Natural killer cell (primary cell): Measurements from ENCODE around the gene MYH16. TPM values are rescaled to one million over a fixed set of nuclear protein-coding genes. Genes with fewer than 3 reads are reported as not detected.

Experiments used
- ATAC-seq, 3 donors: fragments of 150-1000 bp in 2 of 3; fragments of 200-7000 bp in 1 of 3; cut with Tn5 transposase; 1 replicate in 1 of 3; 2 replicates in 2 of 3; pipeline ENCODE4 v1.10.0; 2021; ENCODE audit warnings: mild to moderate bottlenecking in 2 of 3, moderate library complexity in 2 of 3
- DNase-seq, 2 donors: peaks; one replicate each; pipeline versions ENCODE4 v3.0.0 to v3.0.0-alpha.2; 2013 to 2021; ENCODE audit warnings: mixed read lengths in 1 of 2
- H3K27ac ChIP-seq: one replicate; pipeline ENCODE4 v1.5.1; 2013; ENCODE audit warnings: mild to moderate bottlenecking, low read length
- H3K27me3 ChIP-seq: one replicate; pipeline ENCODE4 v1.6.1; 2013; ENCODE audit warnings: low read length; ENCODE audit not compliant: control insufficient read depth, insufficient read depth
- H3K36me3 ChIP-seq: one replicate; pipeline ENCODE4 v1.6.1; 2013; ENCODE audit warnings: low read length; ENCODE audit not compliant: control insufficient read depth, insufficient read depth
- H3K4me1 ChIP-seq: one replicate; pipeline ENCODE4 v1.6.1; 2013; ENCODE audit warnings: low read length; ENCODE audit not compliant: control insufficient read depth, insufficient read depth
- H3K4me3 ChIP-seq: one replicate; pipeline ENCODE4 v1.5.1; 2013; ENCODE audit warnings: low read length
- H3K9me3 ChIP-seq: one replicate; pipeline ENCODE4 v1.6.1; 2013; ENCODE audit warnings: low read length; ENCODE audit not compliant: control insufficient read depth, insufficient read depth
- H3K27ac Mint-ChIP-seq, 2 donors: one replicate each; pipeline ENCODE4 v1.8.0; 2022; ENCODE audit warnings: mild to moderate bottlenecking in 2 of 2, mixed read lengths in 2 of 2, moderate library complexity in 1 of 2
- H3K27me3 Mint-ChIP-seq, 2 donors: one replicate each; pipeline ENCODE4 v1.8.0; 2022; ENCODE audit warnings: low read depth in 2 of 2, mixed read lengths in 2 of 2
- H3K36me3 Mint-ChIP-seq: one replicate; pipeline ENCODE4 v1.8.0; 2022; ENCODE audit warnings: mixed read lengths
- H3K4me1 Mint-ChIP-seq, 2 donors: one replicate each; pipeline ENCODE4 v1.8.0; 2022; ENCODE audit warnings: mixed read lengths in 2 of 2
- H3K4me3 Mint-ChIP-seq: one replicate; pipeline ENCODE4 v1.8.0; 2022; ENCODE audit warnings: mild to moderate bottlenecking, moderate library complexity, mixed read lengths
- H3K9me3 Mint-ChIP-seq, 2 donors: one replicate each; pipeline ENCODE4 v1.8.0; 2022; ENCODE audit warnings: mixed read lengths in 2 of 2
- CTCF ChIP-seq: fragments of 200-600 bp; IDR thresholded peaks from one replicate; pipeline ENCODE4 v1.8.0; 2022; ENCODE audit warnings: antibody characterized with exemption
- WGBS: methylation state at CpG from one replicate; pipeline ENCODE4 v1.1.7; 2013; ENCODE audit warnings: missing lambda C conversion rate; ENCODE audit not compliant: insufficient coverage; 5-methylcytosine and 5-hydroxymethylcytosine counted together
- intact Hi-C: fragments of 100-400 bp; cut with micrococcal nuclease; formaldehyde crosslinking; loops from one replicate; pipeline ENCODE4 v1.14.2; 2022
- total RNA-seq, 4 donors: library from RNA; stranded (reverse); fragments of 120-200 nt in 1 of 4; gene quantifications; one replicate each; pipeline versions ENCODE4 v1.2.3 to v1.2.4, GENCODE V29; 2013 to 2022

Gene MYH16
- total RNA-seq, 3 donors from 2014 or later (not counting 1 experiment from before 2014, with no cell fraction given): not detected

- no peak overlapping the region for H3K4me3 ChIP-seq
- Mint-ChIP-seq H3K27me3 (peaks cover 0 to 5% of the 10 kb centered on the region in 2 donors), H3K4me3 (no peak overlapping the region), H3K27ac (no peak overlapping the region), H3K4me1 (no peaks in the 10 kb centered on the region), H3K9me3 (no peaks in the 10 kb centered on the region), H3K36me3 (no peaks in the 10 kb centered on the region)
- 92% methylated on average over 9 of the region's 10 CpGs for WGBS
- no peaks in the 10 kb centered on the region for H3K36me3 ChIP-seq
- H3K4me1 ChIP-seq: no peaks in the 10 kb centered on the region
- no peaks in the 10 kb centered on the region for H3K27me3 ChIP-seq
- no peak for DNase-seq
- TF ChIP-seq CTCF: no peak
- H3K9me3 ChIP-seq: no peaks in the 10 kb centered on the region
- intact Hi-C loops: no loop called here
- ATAC-seq: no peak
- H3K27ac ChIP-seq: no peak overlapping the region
Observed at GRCh38 chr7:99257065-99257464, 15.6 kb upstream of the MYH16 start.

GRCh38 chr7:99257675-99258074, 15.0 kb upstream of the MYH16 start:
- H3K4me1 Mint-ChIP-seq: no peaks in the 10 kb centered on the region

GRCh38 chr7:99258501-99258900, 14.1 kb upstream of the MYH16 start:
- H3K4me3 Mint-ChIP-seq: no peak overlapping the region
- H3K36me3 ChIP-seq: no peaks in the 10 kb centered on the region
- WGBS: 75% methylated on average over 2 of the region's 2 CpGs

More at GRCh38 chr7:99257675-99258074, 15.0 kb upstream of the MYH16 start:
- Mint-ChIP-seq H3K4me3 (no peak overlapping the region), H3K27me3 (peaks cover 0 to 5% of the 10 kb centered on the region in 2 donors), H3K9me3 (no peaks in the 10 kb centered on the region), H3K27ac (no peak overlapping the region), H3K36me3 (no peaks in the 10 kb centered on the region)
- Histone ChIP-seq H3K9me3 (no peaks in the 10 kb centered on the region), H3K4me1 (no peaks in the 10 kb centered on the region), H3K36me3 (no peaks in the 10 kb centered on the region), H3K4me3 (no peak overlapping the region), H3K27ac (no peak overlapping the region), H3K27me3 (no peaks in the 10 kb centered on the region)
- intact Hi-C loops: no loop called here
- ATAC-seq: no peak
- WGBS: 90% methylated on average over 7 of the region's 7 CpGs
- TF ChIP-seq CTCF: no peak
- DNase-seq: no peak

More at GRCh38 chr7:99258501-99258900, 14.1 kb upstream of the MYH16 start:
- Mint-ChIP-seq H3K36me3 (no peaks in the 10 kb centered on the region), H3K27ac (no peak overlapping the region), H3K9me3 (no peaks in the 10 kb centered on the region), H3K4me1 (no peaks in the 10 kb centered on the region), H3K27me3 (peaks cover 0 to 5% of the 10 kb centered on the region in 2 donors)
- DNase-seq (no peak), ATAC-seq (no peak)
- intact Hi-C loops: no loop called here
- no peak overlapping the region for H3K27ac ChIP-seq
- TF ChIP-seq CTCF: no peak
- H3K4me3 ChIP-seq: no peak overlapping the region
- H3K4me1 ChIP-seq: no peaks in the 10 kb centered on the region
- H3K27me3 ChIP-seq: no peaks in the 10 kb centered on the region
- no peaks in the 10 kb centered on the region for H3K9me3 ChIP-seq
